Caco-2 (cell line): ENCODE measurements around the gene SLC2A6. TPM values are rescaled to one million over a fixed set of nuclear protein-coding genes. Genes with fewer than 3 reads are reported as not detected.
A peak's percentile ranks its signal among the peaks of the same experiment; 100 is the strongest.

ENCODE experiments used
- BruUV-seq: library from RNA; stranded (reverse); fragments of 400-500 nt; replicated peaks from 2 replicates; lab custom pipeline; 2021; lab: Mats Ljungman, UMichigan
- CTCF ChIA-PET: fragments of 300-600 bp; sonication (Branson Sonifier 250); formaldehyde crosslinking; loops from one replicate; lab custom pipeline; 2022; ENCODE audit warnings: antibody characterized with exemption; lab: Charles Lee
- POLR2A ChIA-PET: fragments of 300-600 bp; sonication (Branson Sonifier 250); formaldehyde crosslinking; loops from one replicate; lab custom pipeline; 2022; ENCODE audit warnings: antibody characterized with exemption; lab: Charles Lee
- DNase-seq, 2 experiments: peaks; one replicate each; pipeline versions ENCODE4 v3.0.0 to v3.0.0-alpha.2; 2020 to 2022
- H3K27me3 ChIP-seq: replicated peaks from 2 replicates; pipeline ENCODE4 v1.6.0; 2011; ENCODE audit warnings: low read length; ENCODE audit not compliant: control insufficient read depth, insufficient read depth
- H3K36me3 ChIP-seq: 2 replicates; pipeline ENCODE4 v1.5.1; 2011; ENCODE audit warnings: low read length; ENCODE audit not compliant: control insufficient read depth, insufficient read depth
- H3K4me1 ChIP-seq: fragments of 250-450 bp; sonication (Bioruptor Pico); 2 replicates; pipeline ENCODE4 v1.5.1; 2020; ENCODE audit warnings: mild to moderate bottlenecking
- H3K4me3 ChIP-seq: 2 replicates; pipeline ENCODE4 v1.5.1; 2011; ENCODE audit warnings: low read depth, mild to moderate bottlenecking, control low read depth, low read length
- H3K9me3 ChIP-seq: fragments of 250-450 bp; sonication (Bioruptor Pico); 2 replicates; pipeline ENCODE4 v1.5.1; 2020; ENCODE audit warnings: mild to moderate bottlenecking, moderate library complexity
- H3K27ac Mint-ChIP-seq: one replicate; pipeline ENCODE4 v1.8.0; 2022; ENCODE audit warnings: mixed read lengths; ENCODE audit not compliant: unreplicated experiment
- H3K27me3 Mint-ChIP-seq: one replicate; pipeline ENCODE4 v1.8.0; 2022; ENCODE audit warnings: mixed read lengths; ENCODE audit not compliant: insufficient read depth, unreplicated experiment
- H3K36me3 Mint-ChIP-seq: one replicate; pipeline ENCODE4 v1.8.0; 2022; ENCODE audit warnings: mild to moderate bottlenecking, mixed read lengths; ENCODE audit not compliant: insufficient read depth, unreplicated experiment
- H3K4me1 Mint-ChIP-seq: one replicate; pipeline ENCODE4 v1.8.0; 2022; ENCODE audit warnings: low read depth, mixed read lengths; ENCODE audit not compliant: unreplicated experiment
- H3K4me3 Mint-ChIP-seq: one replicate; pipeline ENCODE4 v1.8.0; 2022; ENCODE audit warnings: mild to moderate bottlenecking, moderate library complexity, mixed read lengths; ENCODE audit not compliant: unreplicated experiment
- H3K9me3 Mint-ChIP-seq: one replicate; pipeline ENCODE4 v1.8.0; 2022; ENCODE audit warnings: mixed read lengths; ENCODE audit not compliant: unreplicated experiment
- intact Hi-C: fragments of 100-400 bp; cut with micrococcal nuclease; formaldehyde crosslinking; loops from one replicate; pipeline ENCODE4 v1.10.0; 2022; ENCODE audit not compliant: unreplicated experiment
- total RNA-seq: library from RNA; stranded (reverse); gene quantifications from 2 replicates; pipeline ENCODE4 v1.2.3, GENCODE V29; 2022
- TF ChIP-seq, protein P1 (sequence below), 2 experiments: fragments of 200-600 bp in 1 of 2; IDR thresholded peaks; 1 replicate in 1 of 2; 2 replicates in 1 of 2; pipeline versions ENCODE4 v1.5.1 to v1.8.0; 2011 to 2022; ENCODE audit warnings: antibody characterized with exemption in 1 of 2, control low read depth in 1 of 2, inconsistent platforms in 1 of 2, low read depth in 1 of 2, low read length in 1 of 2, mild to moderate bottlenecking in 1 of 2, moderate library complexity in 1 of 2; ENCODE audit not compliant: insufficient read depth in 1 of 2, severe bottlenecking in 1 of 2, unreplicated experiment in 1 of 2

Gene SLC2A6
- total RNA-seq, 1 experiment from 2014 or later = 7.1 TPM

- Mint-ChIP-seq H3K36me3 (peaks cover 25% of the 10 kb centered on the region), H3K9me3 (no peaks in the 10 kb centered on the region), H3K27ac (peak overlapping the region; percentile 77), H3K4me1 (no peaks in the 10 kb centered on the region), H3K27me3 (no peaks in the 10 kb centered on the region), H3K4me3 (peak overlapping the region; percentile 78)
- H3K4me3 ChIP-seq = peak overlapping the region; percentile 70
- TF ChIP-seq, protein P1, sequence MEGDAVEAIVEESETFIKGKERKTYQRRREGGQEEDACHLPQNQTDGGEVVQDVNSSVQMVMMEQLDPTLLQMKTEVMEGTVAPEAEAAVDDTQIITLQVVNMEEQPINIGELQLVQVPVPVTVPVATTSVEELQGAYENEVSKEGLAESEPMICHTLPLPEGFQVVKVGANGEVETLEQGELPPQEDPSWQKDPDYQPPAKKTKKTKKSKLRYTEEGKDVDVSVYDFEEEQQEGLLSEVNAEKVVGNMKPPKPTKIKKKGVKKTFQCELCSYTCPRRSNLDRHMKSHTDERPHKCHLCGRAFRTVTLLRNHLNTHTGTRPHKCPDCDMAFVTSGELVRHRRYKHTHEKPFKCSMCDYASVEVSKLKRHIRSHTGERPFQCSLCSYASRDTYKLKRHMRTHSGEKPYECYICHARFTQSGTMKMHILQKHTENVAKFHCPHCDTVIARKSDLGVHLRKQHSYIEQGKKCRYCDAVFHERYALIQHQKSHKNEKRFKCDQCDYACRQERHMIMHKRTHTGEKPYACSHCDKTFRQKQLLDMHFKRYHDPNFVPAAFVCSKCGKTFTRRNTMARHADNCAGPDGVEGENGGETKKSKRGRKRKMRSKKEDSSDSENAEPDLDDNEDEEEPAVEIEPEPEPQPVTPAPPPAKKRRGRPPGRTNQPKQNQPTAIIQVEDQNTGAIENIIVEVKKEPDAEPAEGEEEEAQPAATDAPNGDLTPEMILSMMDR (IDR thresholded peaks at IDR 0.05; ENCODE audit: insufficient read depth in 1 of 2, low read depth in 1 of 2, low read length in 1 of 2, severe bottlenecking in 1 of 2, unreplicated experiment in 1 of 2) = no peak
- BruUV-seq = TSS peak; percentile 67
- intact Hi-C loops = no loop called here
- H3K27me3 ChIP-seq = no peaks in the 10 kb centered on the region
- ChIA-PET CTCF (interaction anchor here (0.5 to 2.2 kb wide), 9 partner anchors 8 to 119 kb away, joined by 3 to 18 read pairs (median 5); partner anchors contain the start of genes MED22, RPL7A and SLC2A6), POLR2A (interaction anchor here (0.6 to 2.2 kb wide), 7 partner anchors 19 to 564 kb away, joined by 3 to 28 read pairs (median 6); partner anchors contain the start of genes MED22, REXO4, RPL7A and SLC2A6)
- H3K36me3 ChIP-seq = no peaks in the 10 kb centered on the region; the same call in 1 of the 2 replicates
- no peaks in the 10 kb centered on the region for H3K9me3 ChIP-seq
- peaks cover 12% of the 10 kb centered on the region for H3K4me1 ChIP-seq
- peak; percentile 89 to 95 for DNase-seq
Observed at GRCh38 chr9:133460405-133461175, 18.3 kb downstream of the SLC2A6 start.

DNA sequence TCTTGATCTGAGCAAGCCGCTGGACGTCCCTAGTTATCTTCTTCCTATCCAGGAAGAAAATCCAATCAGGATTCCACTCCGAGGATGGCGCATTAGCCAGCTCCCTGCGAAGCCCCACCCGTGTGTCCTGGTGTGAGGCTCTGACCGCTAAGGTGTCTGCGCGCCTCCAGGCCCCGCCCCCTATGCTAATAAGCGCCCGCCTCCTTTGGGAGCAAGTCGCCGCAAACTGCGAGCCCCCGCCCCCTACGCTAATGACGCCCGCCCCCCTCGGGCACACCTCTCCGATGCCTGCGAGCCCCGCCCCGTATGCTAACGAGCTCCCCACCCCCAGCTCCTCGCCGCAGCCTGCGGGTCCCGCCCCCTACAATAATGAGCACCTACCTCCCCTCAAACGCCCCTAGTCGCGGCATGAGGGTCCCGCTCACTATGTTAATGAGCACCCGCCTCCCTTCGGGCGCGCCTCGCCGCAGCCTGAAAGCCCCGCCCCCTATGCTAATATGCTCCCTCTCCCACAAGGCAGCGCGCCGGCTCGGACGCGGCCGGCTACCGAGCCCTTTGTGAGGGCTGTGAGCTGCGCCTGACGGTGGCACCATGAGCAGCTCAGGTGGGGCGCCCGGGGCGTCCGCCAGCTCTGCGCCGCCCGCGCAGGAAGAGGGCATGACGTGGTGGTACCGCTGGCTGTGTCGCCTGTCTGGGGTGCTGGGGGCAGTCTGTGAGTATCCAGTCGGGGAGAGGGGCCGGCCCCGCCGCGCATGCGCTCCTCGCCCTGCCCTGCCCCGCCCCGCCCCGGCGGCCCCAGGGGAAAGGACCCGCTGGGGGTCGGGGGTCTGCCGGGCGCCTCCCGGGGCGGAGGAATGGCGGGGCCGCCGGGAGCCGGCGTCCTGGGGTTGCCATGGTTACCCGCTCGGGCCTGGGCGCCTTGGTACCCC is 19.2 kb downstream of the SLC2A6 start, which contains the start of gene CACFD1:
Gene CACFD1 (plus strand): TSS at position 503 of the 929 bp plus-strand sequence. CDS start 89 bp downstream, at position 592.
- Histone ChIP-seq H3K27me3 (no peaks in the 10 kb centered on the region), H3K9me3 (no peaks in the 10 kb centered on the region), H3K36me3 (no peaks in the 10 kb centered on the region; the same call in 1 of the 2 replicates), H3K4me3 (peak within 1 kb of the TSS; percentile 70), H3K4me1 (peaks cover 12% of the 10 kb centered on the region)
- ChIA-PET CTCF (interaction anchor here (0.5 to 2.2 kb wide), 24 partner anchors 12 to 540 kb away, joined by 3 to 22 read pairs (median 5); partner anchors contain the start of genes MED22, REXO4, RPL7A and SLC2A6), POLR2A (interaction anchor here (0.5 to 2.2 kb wide), 24 partner anchors 12 to 788 kb away, joined by 3 to 28 read pairs (median 4); partner anchors contain the start of genes BRD3OS, GTF3C5, MED22 and REXO4)
- TF ChIP-seq, protein P1 (IDR thresholded peaks at IDR 0.05; ENCODE audit: insufficient read depth in 1 of 2, low read depth in 1 of 2, low read length in 1 of 2, severe bottlenecking in 1 of 2, unreplicated experiment in 1 of 2) = no peak
- Mint-ChIP-seq H3K27me3 (no peaks in the 10 kb centered on the region), H3K9me3 (no peaks in the 10 kb centered on the region), H3K4me3 (peak within 1 kb of the TSS; percentile 78), H3K4me1 (no peaks in the 10 kb centered on the region), H3K36me3 (peaks cover 25% of the 10 kb centered on the region), H3K27ac (peak within 1 kb of the TSS; percentile 77)
- intact Hi-C loops = loop anchor here (1.0 to 5.0 kb wide), 2 partner anchors 20 to 42 kb away; partner anchors contain the start of genes REXO4 and SLC2A6
- DNase-seq = peak; percentile 97 to 99
- BruUV-seq = no TSS peak
